ENCODE measurements around the gene PEX6. TPM values are rescaled to one million over a fixed set of nuclear protein-coding genes. Genes with fewer than 3 reads are reported as not detected.

PEX6 gene
- total and polyA plus RNA-seq, 2 of the 13 experiments (the other 11 are each of a cell fraction or from before 2014, with no cell fraction given): 5.1 to 6.7 TPM

DNA sequence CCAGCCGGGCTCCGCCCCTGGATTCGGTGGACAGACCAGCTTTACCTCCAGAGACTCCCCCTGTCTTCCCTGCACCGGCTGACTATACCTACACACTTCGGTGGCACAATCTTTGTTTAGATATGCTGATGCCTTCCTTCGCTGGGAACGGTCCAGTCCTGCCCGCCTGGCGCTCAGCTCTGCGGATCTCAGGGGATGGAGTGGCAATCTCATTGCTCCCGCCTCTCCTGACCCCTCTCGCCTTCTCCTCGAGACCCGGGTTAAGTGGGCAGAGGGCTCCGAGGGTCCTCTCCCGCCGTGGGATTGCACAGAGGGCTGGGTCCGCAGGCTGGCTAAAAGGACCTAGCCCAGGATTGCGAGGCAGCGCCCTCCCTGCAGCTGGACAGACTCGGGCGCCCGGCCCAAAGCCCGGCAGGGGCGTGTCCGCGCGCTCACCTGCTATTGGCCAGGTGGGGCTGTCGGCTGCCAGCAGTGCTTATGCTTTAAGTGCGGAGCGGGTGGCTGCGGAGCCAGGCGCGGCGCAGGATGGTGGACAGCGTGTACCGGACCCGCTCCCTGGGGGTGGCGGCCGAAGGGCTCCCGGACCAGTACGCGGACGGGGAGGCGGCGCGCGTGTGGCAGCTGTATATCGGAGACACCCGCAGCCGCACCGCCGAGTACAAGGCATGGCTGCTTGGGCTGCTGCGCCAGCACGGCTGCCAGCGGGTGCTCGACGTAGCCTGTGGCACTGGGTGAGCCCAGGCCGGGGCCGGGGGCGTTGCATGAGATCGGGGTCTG is 18.6 kb downstream of the PEX6 start, which contains the start of gene GNMT (continued):
- TF ChIP-seq ZNF737 (CRISPR knock-in tag; IDR thresholded peaks at IDR 0.05; ENCODE audit: borderline replicate concordance) (no peak), ZNF367 (CRISPR knock-in tag; IDR thresholded peaks at IDR 0.05; ENCODE audit: borderline replicate concordance) (no peak), RAD21 (CRISPR knock-in tag; IDR thresholded peaks at IDR 0.05) (no peak; the same call in 1 of the 2 replicates), ZNF382 (CRISPR knock-in tag; IDR thresholded peaks at IDR 0.05; ENCODE audit: borderline replicate concordance) (no peak), ZNF335 (CRISPR knock-in tag; IDR thresholded peaks at IDR 0.05) (no peak; the same call in 1 of the 2 replicates), ZNF20 (CRISPR knock-in tag; IDR thresholded peaks at IDR 0.05) (no peak), ZNF883 (CRISPR knock-in tag; IDR thresholded peaks at IDR 0.05; ENCODE audit: not compliant biosample characterization) (peak; percentile 77), SRSF4 (IDR thresholded peaks at IDR 0.05; ENCODE audit: low read depth, low read length, poor library complexity, severe bottlenecking) (no peak), NFYC (CRISPR knock-in tag; IDR thresholded peaks at IDR 0.05) (peak; percentile 79), CAMTA2 (CRISPR knock-in tag; IDR thresholded peaks at IDR 0.05; ENCODE audit: borderline replicate concordance) (no peak; the same call in 1 of the 2 replicates), TEAD2 (CRISPR knock-in tag; IDR thresholded peaks at IDR 0.05) (no peak), NCOA2 (CRISPR knock-in tag; IDR thresholded peaks at IDR 0.05) (no peak), MEF2D (CRISPR knock-in tag; IDR thresholded peaks at IDR 0.05) (0 out of 2 replicates have a peak, but pooled peaks have one; percentile 15), CBX1 (IDR thresholded peaks at IDR 0.05; ENCODE audit: low read depth) (no peak), KDM3A (CRISPR knock-in tag; IDR thresholded peaks at IDR 0.05; ENCODE audit: low read depth) (no peak), RXRA (CRISPR knock-in tag; IDR thresholded peaks at IDR 0.05) (peak; percentile 31; the same call in 1 of the 2 replicates), SPEN (CRISPR knock-in tag; IDR thresholded peaks at IDR 0.05; ENCODE audit: low read depth) (no peak; the same call in 1 of the 2 replicates)
- TF ChIP-seq, protein P1, sequence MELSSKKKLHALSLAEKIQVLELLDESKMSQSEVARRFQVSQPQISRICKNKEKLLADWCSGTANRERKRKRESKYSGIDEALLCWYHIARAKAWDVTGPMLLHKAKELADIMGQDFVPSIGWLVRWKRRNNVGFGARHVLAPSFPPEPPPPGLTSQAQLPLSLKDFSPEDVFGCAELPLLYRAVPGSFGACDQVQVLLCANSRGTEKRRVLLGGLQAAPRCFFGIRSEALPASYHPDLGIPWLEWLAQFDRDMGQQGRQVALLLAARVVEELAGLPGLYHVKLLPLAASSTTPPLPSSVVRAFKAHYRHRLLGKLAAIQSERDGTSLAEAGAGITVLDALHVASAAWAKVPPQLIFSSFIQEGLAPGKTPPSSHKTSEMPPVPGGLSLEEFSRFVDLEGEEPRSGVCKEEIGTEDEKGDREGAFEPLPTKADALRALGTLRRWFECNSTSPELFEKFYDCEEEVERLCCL (CRISPR knock-in tag; IDR thresholded peaks at IDR 0.05; ENCODE audit: borderline replicate concordance): peak; percentile 76; the same call in 1 of the 2 replicates
- TF ChIP-seq, protein P2, sequence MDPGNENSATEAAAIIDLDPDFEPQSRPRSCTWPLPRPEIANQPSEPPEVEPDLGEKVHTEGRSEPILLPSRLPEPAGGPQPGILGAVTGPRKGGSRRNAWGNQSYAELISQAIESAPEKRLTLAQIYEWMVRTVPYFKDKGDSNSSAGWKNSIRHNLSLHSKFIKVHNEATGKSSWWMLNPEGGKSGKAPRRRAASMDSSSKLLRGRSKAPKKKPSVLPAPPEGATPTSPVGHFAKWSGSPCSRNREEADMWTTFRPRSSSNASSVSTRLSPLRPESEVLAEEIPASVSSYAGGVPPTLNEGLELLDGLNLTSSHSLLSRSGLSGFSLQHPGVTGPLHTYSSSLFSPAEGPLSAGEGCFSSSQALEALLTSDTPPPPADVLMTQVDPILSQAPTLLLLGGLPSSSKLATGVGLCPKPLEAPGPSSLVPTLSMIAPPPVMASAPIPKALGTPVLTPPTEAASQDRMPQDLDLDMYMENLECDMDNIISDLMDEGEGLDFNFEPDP (CRISPR knock-in tag; conservative IDR thresholded peaks at IDR 0.05): no peak
- TF ChIP-seq, protein P3, sequence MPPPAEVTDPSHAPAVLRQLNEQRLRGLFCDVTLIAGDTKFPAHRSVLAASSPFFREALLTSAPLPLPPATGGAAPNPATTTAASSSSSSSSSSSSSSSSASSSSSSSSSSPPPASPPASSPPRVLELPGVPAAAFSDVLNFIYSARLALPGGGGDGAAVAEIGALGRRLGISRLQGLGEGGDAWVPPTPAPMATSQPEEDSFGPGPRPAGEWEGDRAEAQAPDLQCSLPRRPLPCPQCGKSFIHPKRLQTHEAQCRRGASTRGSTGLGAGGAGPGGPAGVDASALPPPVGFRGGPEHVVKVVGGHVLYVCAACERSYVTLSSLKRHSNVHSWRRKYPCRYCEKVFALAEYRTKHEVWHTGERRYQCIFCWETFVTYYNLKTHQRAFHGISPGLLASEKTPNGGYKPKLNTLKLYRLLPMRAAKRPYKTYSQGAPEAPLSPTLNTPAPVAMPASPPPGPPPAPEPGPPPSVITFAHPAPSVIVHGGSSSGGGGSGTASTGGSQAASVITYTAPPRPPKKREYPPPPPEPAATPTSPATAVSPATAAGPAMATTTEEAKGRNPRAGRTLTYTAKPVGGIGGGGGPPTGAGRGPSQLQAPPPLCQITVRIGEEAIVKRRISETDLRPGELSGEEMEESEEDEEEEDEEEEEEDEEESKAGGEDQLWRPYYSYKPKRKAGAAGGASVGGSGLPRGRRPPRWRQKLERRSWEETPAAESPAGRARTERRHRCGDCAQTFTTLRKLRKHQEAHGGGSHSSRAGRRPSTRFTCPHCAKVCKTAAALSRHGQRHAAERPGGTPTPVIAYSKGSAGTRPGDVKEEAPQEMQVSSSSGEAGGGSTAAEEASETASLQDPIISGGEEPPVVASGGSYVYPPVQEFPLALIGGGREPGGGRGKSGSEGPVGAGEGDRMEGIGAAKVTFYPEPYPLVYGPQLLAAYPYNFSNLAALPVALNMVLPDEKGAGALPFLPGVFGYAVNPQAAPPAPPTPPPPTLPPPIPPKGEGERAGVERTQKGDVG (CRISPR knock-in tag; IDR thresholded peaks at IDR 0.05; ENCODE audit: borderline replicate concordance): peak; percentile 70; the same call in 1 of the 2 replicates
- TF ChIP-seq, protein P4, sequence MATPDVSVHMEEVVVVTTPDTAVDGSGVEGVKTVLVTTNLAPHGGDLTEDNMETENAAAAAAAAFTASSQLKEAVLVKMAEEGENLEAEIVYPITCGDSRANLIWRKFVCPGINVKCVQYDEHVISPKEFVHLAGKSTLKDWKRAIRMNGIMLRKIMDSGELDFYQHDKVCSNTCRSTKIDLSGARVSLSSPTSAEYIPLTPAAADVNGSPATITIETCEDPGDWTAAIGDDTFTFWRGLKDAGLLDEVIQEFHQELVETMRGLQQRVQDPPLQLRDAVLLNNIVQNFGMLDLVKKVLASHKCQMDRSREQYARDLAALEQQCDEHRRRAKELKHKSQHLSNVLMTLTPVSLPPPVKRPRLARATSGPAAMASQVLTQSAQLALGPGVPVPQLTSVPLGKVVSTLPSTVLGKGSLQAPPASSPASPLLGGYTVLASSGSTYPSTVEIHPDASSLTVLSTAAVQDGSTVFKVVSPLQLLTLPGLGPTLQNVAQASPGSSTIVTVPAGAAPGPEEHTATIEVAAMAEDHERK (CRISPR knock-in tag; IDR thresholded peaks at IDR 0.05; ENCODE audit: low read depth): no peak

Measured in HepG2 (cell line).